Thyroid gland (tissue), 4 donors: ENCODE data around the gene STARD9.

Experiments
- POLR2A ChIP-seq, 2 donors: fragments of 450-650 bp; IDR thresholded peaks; one replicate each; pipeline ENCODE4 v1.6.1; 2017; ENCODE audit warnings: antibody characterized with exemption in 2 of 2, mild to moderate bottlenecking in 2 of 2, moderate library complexity in 1 of 2
- TF ChIP-seq, protein P1 (sequence below), 6 experiments: fragments of 200-600 bp in 3 of 6; fragments of 450-650 bp in 3 of 6; sonication (generic) in 3 of 6; IDR thresholded peaks; one replicate each; pipeline ENCODE4 v1.5.1; 2016 to 2019; ENCODE audit warnings: antibody characterized with exemption in 6 of 6, mild to moderate bottlenecking in 2 of 6, inconsistent platforms in 1 of 6, moderate library complexity in 1 of 6

DNA sequence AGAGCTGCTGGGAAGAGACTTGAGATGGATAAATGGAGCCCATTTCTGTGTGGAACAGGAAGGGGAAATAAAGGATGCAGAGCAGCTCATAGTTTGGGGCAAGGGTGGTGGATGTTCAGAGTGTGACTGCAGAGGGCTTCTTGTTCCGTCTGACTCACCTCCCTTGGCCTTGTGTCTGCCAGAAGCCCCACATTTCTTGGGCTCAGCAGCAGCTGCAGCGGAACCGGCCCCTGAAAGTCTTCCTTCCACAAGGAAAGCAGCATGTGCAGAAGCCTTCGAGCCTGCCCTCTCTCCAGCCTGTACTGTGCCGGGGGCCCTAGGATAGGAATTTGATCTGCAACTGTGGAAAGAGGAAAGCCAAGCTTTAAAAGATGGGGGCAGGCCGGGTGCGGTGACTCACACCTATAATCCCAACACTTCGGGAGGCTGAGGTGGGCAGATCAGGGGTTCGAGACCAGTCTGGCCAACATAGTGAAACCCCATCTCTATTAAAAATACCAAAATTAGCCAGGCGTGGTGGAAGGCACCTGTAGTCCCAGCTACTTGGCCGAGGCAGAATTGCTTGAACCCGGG, 150.0 kb downstream of the STARD9 start:
- TF ChIP-seq, protein P1, sequence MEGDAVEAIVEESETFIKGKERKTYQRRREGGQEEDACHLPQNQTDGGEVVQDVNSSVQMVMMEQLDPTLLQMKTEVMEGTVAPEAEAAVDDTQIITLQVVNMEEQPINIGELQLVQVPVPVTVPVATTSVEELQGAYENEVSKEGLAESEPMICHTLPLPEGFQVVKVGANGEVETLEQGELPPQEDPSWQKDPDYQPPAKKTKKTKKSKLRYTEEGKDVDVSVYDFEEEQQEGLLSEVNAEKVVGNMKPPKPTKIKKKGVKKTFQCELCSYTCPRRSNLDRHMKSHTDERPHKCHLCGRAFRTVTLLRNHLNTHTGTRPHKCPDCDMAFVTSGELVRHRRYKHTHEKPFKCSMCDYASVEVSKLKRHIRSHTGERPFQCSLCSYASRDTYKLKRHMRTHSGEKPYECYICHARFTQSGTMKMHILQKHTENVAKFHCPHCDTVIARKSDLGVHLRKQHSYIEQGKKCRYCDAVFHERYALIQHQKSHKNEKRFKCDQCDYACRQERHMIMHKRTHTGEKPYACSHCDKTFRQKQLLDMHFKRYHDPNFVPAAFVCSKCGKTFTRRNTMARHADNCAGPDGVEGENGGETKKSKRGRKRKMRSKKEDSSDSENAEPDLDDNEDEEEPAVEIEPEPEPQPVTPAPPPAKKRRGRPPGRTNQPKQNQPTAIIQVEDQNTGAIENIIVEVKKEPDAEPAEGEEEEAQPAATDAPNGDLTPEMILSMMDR (IDR thresholded peaks at IDR 0.05) = no peak
- TF ChIP-seq POLR2A (IDR thresholded peaks at IDR 0.05) = no peak
